ENCODE data around the gene MYH14. TPM values are rescaled to one million over a fixed set of nuclear protein-coding genes. Genes with fewer than 3 reads are reported as not detected.

Gene MYH14
- total RNA-seq, 4 donors from 2014 or later, result 103 to 174 (median 141) TPM

GRCh38 chr19:50215820-50216219 is 12.4 kb downstream of the MYH14 start:
- intact Hi-C loops (cut with DNase I; ENCODE audit: low total_unique reads), result no loop called here
- no peak overlapping the region for H3K4me3 ChIP-seq
- peaks cover 0 to 16% of the 10 kb centered on the region in 2 donors for H3K36me3 ChIP-seq
- no peaks in the 10 kb centered on the region for H3K27me3 ChIP-seq
- in situ Hi-C loops (cut with MboI; ENCODE audit: low sequenced_read_pairs in 4 of 4), result no loop called here
- ATAC-seq, result no peak
- H3K9me3 ChIP-seq, result no peaks in the 10 kb centered on the region
- no peak for DNase-seq
- H3K27ac ChIP-seq, result peak overlapping the region in 3 of 4 donors; percentile 62 to 79 (median 64)
- H3K4me1 ChIP-seq, result peaks cover 0 to 7% of the 10 kb centered on the region in 2 donors
- TF ChIP-seq CTCF (IDR thresholded peaks at IDR 0.05 in 4 of 5, conservative IDR thresholded peaks at IDR 0.05 in 1 of 5) (no peak), POLR2A (IDR thresholded peaks at IDR 0.05) (no peak)

DNA sequence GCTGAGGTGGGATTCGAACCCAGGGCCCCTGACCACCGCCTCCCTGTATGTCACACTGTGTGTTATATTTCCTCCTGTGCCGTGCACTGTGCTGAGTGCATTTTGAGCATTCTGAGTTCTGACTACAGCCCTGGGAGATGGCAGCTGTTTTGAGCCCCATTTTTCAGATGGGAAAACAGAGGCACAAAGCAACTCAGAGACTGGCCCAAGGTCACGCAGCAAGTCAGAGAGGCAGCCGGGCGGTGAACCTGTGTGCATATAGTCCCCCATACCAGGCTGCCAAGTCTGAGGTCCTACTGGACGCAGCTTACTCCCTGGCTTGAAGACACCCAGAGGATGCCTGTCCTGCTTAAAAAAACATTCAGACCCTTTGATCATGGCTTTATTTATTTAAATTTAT is 17.7 kb downstream of the MYH14 start:
- H3K27me3 ChIP-seq, result no peaks in the 10 kb centered on the region
- peaks cover 0 to 39% of the 10 kb centered on the region in 2 donors for H3K36me3 ChIP-seq
- TF ChIP-seq CTCF (IDR thresholded peaks at IDR 0.05 in 4 of 5, conservative IDR thresholded peaks at IDR 0.05 in 1 of 5), result no peak
- TF ChIP-seq POLR2A (IDR thresholded peaks at IDR 0.05), result no peak
- no peak for ATAC-seq
- intact Hi-C loops (cut with DNase I; ENCODE audit: low total_unique reads) (no loop called here), in situ Hi-C loops (cut with MboI; ENCODE audit: low sequenced_read_pairs in 4 of 4) (no loop called here)
- no peak overlapping the region for H3K4me3 ChIP-seq
- no peak overlapping the region for H3K27ac ChIP-seq
- DNase-seq, result no peak
- no peaks in the 10 kb centered on the region for H3K4me1 ChIP-seq
- no peaks in the 10 kb centered on the region for H3K9me3 ChIP-seq

DNA sequence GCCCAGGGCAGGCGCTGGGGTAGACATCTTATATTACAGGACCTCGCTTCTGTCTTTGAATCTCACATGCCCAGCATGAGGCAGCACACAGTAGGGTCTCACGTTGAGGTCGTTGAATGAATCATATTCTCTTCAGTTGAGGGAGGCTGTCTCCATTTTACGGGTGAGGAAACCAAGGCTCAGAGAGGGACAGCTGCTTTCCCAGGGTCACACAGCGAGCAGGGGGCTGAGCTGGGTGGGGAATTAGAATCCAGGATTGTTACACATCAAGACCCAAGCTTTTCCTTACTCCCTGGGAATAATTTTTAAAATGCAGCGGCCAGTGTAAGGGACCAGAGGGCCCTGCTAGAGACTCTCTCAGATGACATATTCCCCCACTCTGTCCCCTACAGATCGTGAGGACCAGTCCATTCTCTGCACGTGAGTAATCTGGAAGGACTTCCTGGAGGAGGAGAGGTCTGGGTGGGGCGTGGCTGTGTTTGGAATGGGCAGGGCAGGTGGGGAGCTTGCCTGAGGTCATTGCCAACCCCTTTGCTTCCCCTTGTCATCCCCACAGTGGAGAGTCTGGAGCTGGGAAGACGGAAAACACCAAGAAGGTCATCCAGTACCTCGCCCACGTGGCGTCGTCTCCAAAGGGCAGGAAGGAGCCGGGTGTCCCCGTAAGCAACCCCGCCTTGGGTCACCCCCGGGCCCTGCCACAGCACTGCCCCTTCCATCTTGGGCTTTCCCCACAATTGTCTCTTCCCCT is 19.4 kb downstream of the MYH14 start:
- Histone ChIP-seq H3K9me3 (no peaks in the 10 kb centered on the region), H3K4me1 (no peaks in the 10 kb centered on the region), H3K27ac (no peak overlapping the region), H3K27me3 (no peaks in the 10 kb centered on the region), H3K36me3 (peaks cover 0 to 37% of the 10 kb centered on the region in 2 donors), H3K4me3 (no peak overlapping the region)
- TF ChIP-seq POLR2A (IDR thresholded peaks at IDR 0.05) (no peak), CTCF (IDR thresholded peaks at IDR 0.05 in 4 of 5, conservative IDR thresholded peaks at IDR 0.05 in 1 of 5) (no peak)
- intact Hi-C loops (cut with DNase I; ENCODE audit: low total_unique reads), result no loop called here
- in situ Hi-C loops (cut with MboI; ENCODE audit: low sequenced_read_pairs in 4 of 4), result no loop called here
- ATAC-seq (no peak), DNase-seq (no peak)

- no peak for TF ChIP-seq POLR2A (IDR thresholded peaks at IDR 0.05)
- TF ChIP-seq CTCF (IDR thresholded peaks at IDR 0.05 in 4 of 5, conservative IDR thresholded peaks at IDR 0.05 in 1 of 5), result no peak
- no peak overlapping the region for H3K27ac ChIP-seq
- ATAC-seq (no peak), DNase-seq (no peak)
- no peaks in the 10 kb centered on the region for H3K4me1 ChIP-seq
- in situ Hi-C loops (cut with MboI; ENCODE audit: low sequenced_read_pairs in 4 of 4) (no loop called here), intact Hi-C loops (cut with DNase I; ENCODE audit: low total_unique reads) (no loop called here)
- no peaks in the 10 kb centered on the region for H3K9me3 ChIP-seq
- no peaks in the 10 kb centered on the region for H3K27me3 ChIP-seq
- no peak overlapping the region for H3K4me3 ChIP-seq
- H3K36me3 ChIP-seq, result peaks cover 0 to 35% of the 10 kb centered on the region in 2 donors
Measured at GRCh38 chr19:50223439-50223716, 20.0 kb downstream of the MYH14 start.
